ENCODE results near the gene KRTAP19-5. TPM values are rescaled to one million over a fixed set of nuclear protein-coding genes. Genes with fewer than 3 reads are reported as not detected.

Gene KRTAP19-5
- total RNA-seq, 3 donors from 2014 or later = not detected

- Histone ChIP-seq H3K4me3 (no peak within 1 kb of the TSS), H3K9me3 (peaks cover 46% of the 10 kb centered on the region), H3K36me3 (ENCODE audit: low read depth) (no peaks in the 10 kb centered on the region), H3K4me1 (ENCODE audit: low read depth) (no peaks in the 10 kb centered on the region)
- no peak for TF ChIP-seq CTCF (IDR thresholded peaks at IDR 0.05)
- ATAC-seq (no peak), DNase-seq (no peak)
- intact Hi-C loops (cut with DNase I, micrococcal nuclease) = no loop called here
Measured at GRCh38 chr21:30491963-30492428, 9.9 kb downstream of the KRTAP19-5 start, which contains the start of gene KRTAP19-3. Gene KRTAP19-3, minus strand, starts transcription at chr21:30492013. Its CDS starts 56 bp downstream, at chr21:30491957.

GRCh38 chr21:30487336-30487735 is 14.6 kb downstream of the KRTAP19-5 start, which contains the start of gene KRTAP19-2:
Gene KRTAP19-2, minus strand, starts transcription at chr21:30487436. Its CDS starts 88 bp downstream, at chr21:30487348.
- no peak for DNase-seq
- intact Hi-C loops (cut with DNase I, micrococcal nuclease) = no loop called here
- Histone ChIP-seq H3K4me1 (ENCODE audit: low read depth) (no peaks in the 10 kb centered on the region), H3K36me3 (ENCODE audit: low read depth) (no peaks in the 10 kb centered on the region), H3K9me3 (peaks cover 43% of the 10 kb centered on the region), H3K4me3 (no peak within 1 kb of the TSS)
- no peak for TF ChIP-seq CTCF (IDR thresholded peaks at IDR 0.05)
- no peak for ATAC-seq

- Histone ChIP-seq H3K4me1 (ENCODE audit: low read depth) (no peaks in the 10 kb centered on the region), H3K9me3 (peaks cover 54% of the 10 kb centered on the region), H3K36me3 (ENCODE audit: low read depth) (no peaks in the 10 kb centered on the region), H3K4me3 (no peak overlapping the region)
- DNase-seq = no peak
- no peak for ATAC-seq
- intact Hi-C loops (cut with DNase I, micrococcal nuclease) = no loop called here
- TF ChIP-seq CTCF (IDR thresholded peaks at IDR 0.05) = no peak
Measured at GRCh38 chr21:30486180-30486579, 15.8 kb downstream of the KRTAP19-5 start.

GRCh38 chr21:30482130-30482529 is 19.8 kb downstream of the KRTAP19-5 start:
- Histone ChIP-seq H3K4me1 (ENCODE audit: low read depth) (no peaks in the 10 kb centered on the region), H3K36me3 (ENCODE audit: low read depth) (no peaks in the 10 kb centered on the region), H3K4me3 (no peak overlapping the region), H3K9me3 (peaks cover 57% of the 10 kb centered on the region)
- intact Hi-C loops (cut with DNase I, micrococcal nuclease) = no loop called here
- DNase-seq (no peak), ATAC-seq (no peak)
- no peak for TF ChIP-seq CTCF (IDR thresholded peaks at IDR 0.05)

- H3K4me3 ChIP-seq = no peak within 1 kb of the TSS
- ATAC-seq (no peak), DNase-seq (no peak)
- H3K9me3 ChIP-seq = peaks cover 42% of the 10 kb centered on the region
- TF ChIP-seq CTCF (IDR thresholded peaks at IDR 0.05) = no peak
- no peaks in the 10 kb centered on the region for H3K36me3 ChIP-seq (ENCODE audit: low read depth)
- no peaks in the 10 kb centered on the region for H3K4me1 ChIP-seq (ENCODE audit: low read depth)
- intact Hi-C loops (cut with DNase I, micrococcal nuclease) = no loop called here
Measured at GRCh38 chr21:30480145-30480544, 21.8 kb downstream of the KRTAP19-5 start, which contains the start of gene KRTAP19-1. Gene KRTAP19-1, minus strand, starts transcription at chr21:30480367. Its CDS starts 50 bp downstream, at chr21:30480317.

GRCh38 chr21:30479259-30479658 is 22.7 kb downstream of the KRTAP19-5 start:
- Histone ChIP-seq H3K4me3 (no peak overlapping the region), H3K36me3 (ENCODE audit: low read depth) (no peaks in the 10 kb centered on the region), H3K4me1 (ENCODE audit: low read depth) (no peaks in the 10 kb centered on the region), H3K9me3 (peaks cover 38% of the 10 kb centered on the region)
- DNase-seq (no peak), ATAC-seq (no peak)
- TF ChIP-seq CTCF (IDR thresholded peaks at IDR 0.05) = no peak
- intact Hi-C loops (cut with DNase I, micrococcal nuclease) = no loop called here
